ENCODE results near the gene TMEM45A. TPM values are rescaled to one million over a fixed set of nuclear protein-coding genes. Genes with fewer than 3 reads are reported as not detected.

Gene TMEM45A
- total and polyA plus RNA-seq, 2 donors (not counting 1 experiment from before 2014, with no cell fraction given) = 26.4 to 71.4 TPM

- H3K4me3 ChIP-seq (replicated peaks in 1 of 4; ENCODE audit: control extremely low read depth in 1 of 4, insufficient read depth in 1 of 4, low read depth in 3 of 4, low read length in 4 of 4) = no peak overlapping the region
- no peaks in the 10 kb centered on the region for H3K36me3 ChIP-seq (ENCODE audit: control insufficient read depth, insufficient read depth, low read length)
- no peaks in the 10 kb centered on the region for H3K79me2 ChIP-seq (ENCODE audit: control insufficient read depth, insufficient read depth, low read length)
- H3K27ac ChIP-seq (ENCODE audit: insufficient read depth, low read length) = no peak overlapping the region
- H2AFZ ChIP-seq (ENCODE audit: low read length) = no peak overlapping the region
- DNase-seq (ENCODE audit: low read depth in 2 of 2) = no peak
- no peaks in the 10 kb centered on the region for H4K20me1 ChIP-seq (ENCODE audit: control insufficient read depth, extremely low read depth, insufficient read depth, low read length)
- no peak overlapping the region for H3K4me2 ChIP-seq (ENCODE audit: extremely low read depth, insufficient read depth, low read length)
- no peak overlapping the region for H3K9ac ChIP-seq (ENCODE audit: insufficient read depth, low read length)
- no peaks in the 10 kb centered on the region for H3K4me1 ChIP-seq (ENCODE audit: control insufficient read depth, extremely low read depth, insufficient read depth, low read length)
- no peaks in the 10 kb centered on the region for H3K9me3 ChIP-seq (ENCODE audit: control insufficient read depth, insufficient read depth, low read depth, low read length)
- no peaks in the 10 kb centered on the region for H3K27me3 ChIP-seq (ENCODE audit: control insufficient read depth, insufficient read depth, low read length)
- TF ChIP-seq CTCF (conservative IDR thresholded peaks at IDR 0.05 in 1 of 2, IDR thresholded peaks at IDR 0.05 in 1 of 2; ENCODE audit: low read depth in 1 of 2, low read length in 2 of 2) (no peak), EZH2 (IDR thresholded peaks at IDR 0.05; ENCODE audit: low read length, missing control alignments) (no peak)
Measured at GRCh38 chr3:100527347-100527735, 34.9 kb downstream of the TMEM45A start.

DNA sequence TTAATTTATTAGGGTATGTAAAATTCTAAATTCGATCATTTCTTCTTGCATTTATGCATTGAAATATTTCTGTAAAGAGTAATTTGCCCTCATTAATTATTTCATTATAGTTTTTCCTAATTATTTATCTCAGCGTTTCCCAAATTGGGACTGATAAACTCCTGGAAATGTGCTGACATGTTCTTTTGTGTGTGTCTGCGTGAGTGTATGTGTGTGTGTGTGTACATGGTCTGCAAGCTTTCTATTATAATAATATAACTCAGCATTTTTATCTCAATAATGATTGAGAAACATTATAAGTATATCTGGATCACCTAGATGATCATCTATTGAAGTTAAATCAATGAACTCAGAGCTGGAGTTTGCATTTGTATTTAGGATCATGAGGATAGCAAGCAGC lies 38.7 kb downstream of the TMEM45A start:
- Histone ChIP-seq H3K4me2 (ENCODE audit: extremely low read depth, insufficient read depth, low read length) (no peak overlapping the region), H3K79me2 (ENCODE audit: control insufficient read depth, insufficient read depth, low read length) (no peaks in the 10 kb centered on the region), H3K9me3 (ENCODE audit: control insufficient read depth, insufficient read depth, low read depth, low read length) (no peaks in the 10 kb centered on the region), H3K9ac (ENCODE audit: insufficient read depth, low read length) (no peak overlapping the region), H3K4me1 (ENCODE audit: control insufficient read depth, extremely low read depth, insufficient read depth, low read length) (peaks cover 2% of the 10 kb centered on the region), H4K20me1 (ENCODE audit: control insufficient read depth, extremely low read depth, insufficient read depth, low read length) (no peaks in the 10 kb centered on the region), H2AFZ (ENCODE audit: low read length) (no peak overlapping the region), H3K27ac (ENCODE audit: insufficient read depth, low read length) (no peak overlapping the region), H3K4me3 (replicated peaks in 1 of 4; ENCODE audit: control extremely low read depth in 1 of 4, insufficient read depth in 1 of 4, low read depth in 3 of 4, low read length in 4 of 4) (no peak overlapping the region), H3K27me3 (ENCODE audit: control insufficient read depth, insufficient read depth, low read length) (no peaks in the 10 kb centered on the region), H3K36me3 (ENCODE audit: control insufficient read depth, insufficient read depth, low read length) (no peaks in the 10 kb centered on the region)
- TF ChIP-seq CTCF (conservative IDR thresholded peaks at IDR 0.05 in 1 of 2, IDR thresholded peaks at IDR 0.05 in 1 of 2; ENCODE audit: low read depth in 1 of 2, low read length in 2 of 2) (no peak), EZH2 (IDR thresholded peaks at IDR 0.05; ENCODE audit: low read length, missing control alignments) (no peak)
- no peak for DNase-seq (ENCODE audit: low read depth in 2 of 2)

DNA sequence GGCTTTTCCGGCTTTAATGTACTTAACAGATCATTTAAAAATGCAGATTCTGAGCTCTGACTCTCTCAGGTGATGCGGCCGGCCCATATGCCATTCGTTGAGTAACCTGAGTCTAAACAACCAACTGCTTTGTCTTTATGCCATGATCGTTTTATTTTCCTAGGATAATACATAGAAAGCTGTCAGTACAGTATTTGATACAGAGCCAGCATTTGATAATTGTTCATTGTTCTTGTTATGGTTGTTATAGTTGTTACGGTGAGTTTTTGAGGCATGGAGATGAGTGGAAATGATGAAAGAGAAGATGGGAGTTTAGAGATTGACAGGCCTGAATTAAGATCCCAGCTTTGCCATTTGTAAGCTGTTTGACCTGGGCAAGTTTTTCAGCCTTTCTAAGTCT lies 40.0 kb downstream of the TMEM45A start:
- Histone ChIP-seq H3K4me3 (replicated peaks in 1 of 4; ENCODE audit: control extremely low read depth in 1 of 4, insufficient read depth in 1 of 4, low read depth in 3 of 4, low read length in 4 of 4) (no peak overlapping the region), H3K36me3 (ENCODE audit: control insufficient read depth, insufficient read depth, low read length) (no peaks in the 10 kb centered on the region), H3K27me3 (ENCODE audit: control insufficient read depth, insufficient read depth, low read length) (no peaks in the 10 kb centered on the region), H3K4me1 (ENCODE audit: control insufficient read depth, extremely low read depth, insufficient read depth, low read length) (peaks cover 2% of the 10 kb centered on the region), H3K79me2 (ENCODE audit: control insufficient read depth, insufficient read depth, low read length) (no peaks in the 10 kb centered on the region), H2AFZ (ENCODE audit: low read length) (no peak overlapping the region), H4K20me1 (ENCODE audit: control insufficient read depth, extremely low read depth, insufficient read depth, low read length) (no peaks in the 10 kb centered on the region), H3K9me3 (ENCODE audit: control insufficient read depth, insufficient read depth, low read depth, low read length) (no peaks in the 10 kb centered on the region), H3K27ac (ENCODE audit: insufficient read depth, low read length) (no peak overlapping the region), H3K4me2 (ENCODE audit: extremely low read depth, insufficient read depth, low read length) (no peak overlapping the region), H3K9ac (ENCODE audit: insufficient read depth, low read length) (no peak overlapping the region)
- TF ChIP-seq EZH2 (IDR thresholded peaks at IDR 0.05; ENCODE audit: low read length, missing control alignments) (no peak), CTCF (conservative IDR thresholded peaks at IDR 0.05 in 1 of 2, IDR thresholded peaks at IDR 0.05 in 1 of 2; ENCODE audit: low read depth in 1 of 2, low read length in 2 of 2) (no peak)
- DNase-seq (ENCODE audit: low read depth in 2 of 2) = no peak

All from fibroblast of lung (primary cell).